Stomach smooth muscle (tissue), 2 donors: ENCODE results near the gene PDIA2.

Experiments used
- H3K27ac ChIP-seq: one replicate; pipeline ENCODE4 v1.7.0; 2013; ENCODE audit warnings: mild to moderate bottlenecking, low read length, inconsistent platforms
- H3K27me3 ChIP-seq, 2 donors: one replicate each; pipeline ENCODE4 v1.7.0; 2013; ENCODE audit warnings: low read length in 2 of 2; ENCODE audit not compliant: insufficient read depth in 2 of 2, control insufficient read depth in 1 of 2
- H3K36me3 ChIP-seq, 2 donors: one replicate each; pipeline ENCODE4 v1.7.0; 2013; ENCODE audit warnings: low read length in 2 of 2; ENCODE audit not compliant: control insufficient read depth in 2 of 2, insufficient read depth in 2 of 2
- H3K4me1 ChIP-seq: one replicate; pipeline ENCODE4 v1.7.0; 2013; ENCODE audit warnings: low read length; ENCODE audit not compliant: control insufficient read depth, insufficient read depth
- H3K4me3 ChIP-seq, 2 donors: one replicate each; pipeline ENCODE4 v1.7.0; 2013; ENCODE audit warnings: low read length in 2 of 2
- H3K9ac ChIP-seq, 2 donors: one replicate each; pipeline ENCODE4 v1.7.0; 2013; ENCODE audit warnings: low read length in 2 of 2, mild to moderate bottlenecking in 1 of 2
- H3K9me3 ChIP-seq, 2 donors: one replicate each; pipeline ENCODE4 v1.7.0; 2013; ENCODE audit warnings: low read length in 2 of 2; ENCODE audit not compliant: control insufficient read depth in 2 of 2
- donor health status: healthy.
- donor health status: Pancreatic carcinoma.

Gene PDIA2

GRCh38 chr16:273547-274421, 9.2 kb upstream of the PDIA2 start:
- Histone ChIP-seq H3K4me1 (peaks cover 8% of the 10 kb centered on the region), H3K27ac (no peak overlapping the region), H3K4me3 (no peak overlapping the region), H3K9ac (no peak overlapping the region), H3K9me3 (no peaks in the 10 kb centered on the region), H3K36me3 (no peaks in the 10 kb centered on the region), H3K27me3 (peaks cover 4 to 10% of the 10 kb centered on the region in 2 donors)

- H3K4me3 ChIP-seq: peak overlapping the region; percentile 60 to 69
- peaks cover 11% of the 10 kb centered on the region for H3K4me1 ChIP-seq
- no peaks in the 10 kb centered on the region for H3K36me3 ChIP-seq
- H3K27ac ChIP-seq: no peak overlapping the region
- H3K9ac ChIP-seq: no peak overlapping the region
- no peaks in the 10 kb centered on the region for H3K9me3 ChIP-seq
- peaks cover 5 to 16% of the 10 kb centered on the region in 2 donors for H3K27me3 ChIP-seq
Measured at GRCh38 chr16:275041-275641, 7.8 kb upstream of the PDIA2 start.

- no peaks in the 10 kb centered on the region for H3K36me3 ChIP-seq
Measured at GRCh38 chr16:275786-276232, 7.2 kb upstream of the PDIA2 start, which contains the start of gene RGS11. TSS of gene RGS11 (minus strand) at chr16:275944. CDS start at chr16:275911, 33 bp downstream.

DNA sequence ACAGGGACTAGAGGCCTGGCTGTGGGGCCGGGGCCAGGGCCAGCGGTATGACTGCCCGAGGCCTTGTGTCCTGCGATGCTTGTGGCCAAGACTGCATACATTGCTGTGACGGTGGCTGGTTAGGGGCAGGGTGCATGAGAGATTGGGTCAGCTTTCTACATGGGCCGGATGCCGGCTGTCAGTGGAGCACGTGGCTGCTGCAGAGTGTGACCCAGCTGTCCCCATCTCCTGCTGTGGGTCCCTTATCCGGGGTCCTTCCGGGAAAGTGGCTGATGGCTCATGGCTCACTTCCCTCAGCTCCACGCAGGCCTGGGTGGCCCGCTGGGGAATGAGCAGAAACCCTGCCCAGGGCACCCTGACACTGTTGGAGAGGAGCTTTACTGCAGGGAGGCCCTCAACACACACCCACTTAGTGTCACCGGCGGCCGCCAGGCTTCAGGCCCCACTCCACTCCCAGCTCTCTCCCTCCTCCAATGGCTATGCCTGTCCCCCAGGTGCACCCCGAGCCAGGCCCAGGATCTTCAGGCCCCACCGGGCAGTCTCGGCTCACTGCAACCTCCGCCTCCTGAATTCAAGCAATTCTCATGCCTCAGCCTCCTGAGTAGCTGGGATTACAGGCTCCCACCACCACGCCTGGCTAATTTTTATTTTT, 6.4 kb upstream of the PDIA2 start:
- Histone ChIP-seq H3K4me3 (peak overlapping the region in 1 of 2 donors; percentile 22), H3K4me1 (peaks cover 21% of the 10 kb centered on the region), H3K9ac (no peak overlapping the region), H3K9me3 (no peaks in the 10 kb centered on the region), H3K27me3 (peaks cover 6 to 27% of the 10 kb centered on the region in 2 donors), H3K27ac (no peak overlapping the region), H3K36me3 (no peaks in the 10 kb centered on the region)

More at GRCh38 chr16:275786-276232, 7.2 kb upstream of the PDIA2 start, which contains the start of gene RGS11:
- H3K9me3 ChIP-seq: no peaks in the 10 kb centered on the region
- H3K4me3 ChIP-seq: peak within 1 kb of the TSS; percentile 60 to 69
- peaks cover 14% of the 10 kb centered on the region for H3K4me1 ChIP-seq
- peaks cover 5 to 19% of the 10 kb centered on the region in 2 donors for H3K27me3 ChIP-seq
- no peak within 1 kb of the TSS for H3K9ac ChIP-seq
- H3K27ac ChIP-seq: no peak within 1 kb of the TSS

- H3K4me3 ChIP-seq: no peak overlapping the region
- H3K27me3 ChIP-seq: peaks cover 8 to 32% of the 10 kb centered on the region in 2 donors
- peaks cover 21% of the 10 kb centered on the region for H3K4me1 ChIP-seq
- H3K9me3 ChIP-seq: no peaks in the 10 kb centered on the region
- no peaks in the 10 kb centered on the region for H3K36me3 ChIP-seq
- no peak overlapping the region for H3K9ac ChIP-seq
- H3K27ac ChIP-seq: no peak overlapping the region
Measured at GRCh38 chr16:278863-279366, 4.0 kb upstream of the PDIA2 start.

GRCh38 chr16:279531-279930, 3.4 kb upstream of the PDIA2 start:
- H3K4me1 ChIP-seq: peaks cover 21% of the 10 kb centered on the region

DNA sequence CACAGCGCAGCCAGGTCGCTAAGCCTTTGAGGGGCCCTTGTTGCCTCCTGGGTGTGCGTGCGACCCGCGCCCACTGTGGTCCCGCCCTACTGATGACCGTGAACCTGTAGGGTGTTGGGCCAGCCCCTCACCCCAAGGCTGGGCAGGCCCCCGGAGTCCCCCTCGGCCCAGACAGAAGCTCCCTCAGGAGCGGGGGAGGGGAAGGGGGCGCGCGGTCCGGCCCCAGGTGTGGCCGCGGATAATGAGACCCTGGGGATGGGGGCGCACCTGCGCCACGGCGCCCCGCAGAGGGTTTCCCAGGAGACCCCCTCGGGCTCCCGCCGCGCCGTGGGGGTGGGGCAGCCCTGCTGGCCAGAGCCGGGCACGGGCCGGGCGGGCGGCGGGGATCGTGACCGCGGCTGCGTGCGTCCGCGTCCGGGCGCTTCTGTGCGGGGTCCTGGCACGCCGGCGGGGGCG, 2.9 kb upstream of the PDIA2 start:
- H3K27ac ChIP-seq: no peak overlapping the region
- H3K4me3 ChIP-seq: no peak overlapping the region
- H3K27me3 ChIP-seq: peaks cover 6 to 25% of the 10 kb centered on the region in 2 donors
- no peak overlapping the region for H3K9ac ChIP-seq
- no peaks in the 10 kb centered on the region for H3K9me3 ChIP-seq
- H3K36me3 ChIP-seq: no peaks in the 10 kb centered on the region
- H3K4me1 ChIP-seq: peaks cover 19% of the 10 kb centered on the region

More at GRCh38 chr16:279531-279930, 3.4 kb upstream of the PDIA2 start:
- no peak overlapping the region for H3K4me3 ChIP-seq
- H3K9me3 ChIP-seq: no peaks in the 10 kb centered on the region
- H3K27me3 ChIP-seq: peaks cover 6 to 27% of the 10 kb centered on the region in 2 donors
- no peak overlapping the region for H3K27ac ChIP-seq
- no peak overlapping the region for H3K9ac ChIP-seq
- no peaks in the 10 kb centered on the region for H3K36me3 ChIP-seq

GRCh38 chr16:280552-280951, 2.4 kb upstream of the PDIA2 start, which contains the start of gene ARHGDIG:
TSS of gene ARHGDIG (plus strand) at chr16:280591. CDS start at chr16:280681, 90 bp downstream.
- Histone ChIP-seq H3K27ac (no peak within 1 kb of the TSS), H3K27me3 (peaks cover 6 to 23% of the 10 kb centered on the region in 2 donors), H3K9me3 (no peaks in the 10 kb centered on the region), H3K4me1 (peaks cover 15% of the 10 kb centered on the region), H3K4me3 (peak within 1 kb of the TSS in 1 of 2 donors; percentile 47), H3K9ac (no peak within 1 kb of the TSS), H3K36me3 (no peaks in the 10 kb centered on the region)

DNA sequence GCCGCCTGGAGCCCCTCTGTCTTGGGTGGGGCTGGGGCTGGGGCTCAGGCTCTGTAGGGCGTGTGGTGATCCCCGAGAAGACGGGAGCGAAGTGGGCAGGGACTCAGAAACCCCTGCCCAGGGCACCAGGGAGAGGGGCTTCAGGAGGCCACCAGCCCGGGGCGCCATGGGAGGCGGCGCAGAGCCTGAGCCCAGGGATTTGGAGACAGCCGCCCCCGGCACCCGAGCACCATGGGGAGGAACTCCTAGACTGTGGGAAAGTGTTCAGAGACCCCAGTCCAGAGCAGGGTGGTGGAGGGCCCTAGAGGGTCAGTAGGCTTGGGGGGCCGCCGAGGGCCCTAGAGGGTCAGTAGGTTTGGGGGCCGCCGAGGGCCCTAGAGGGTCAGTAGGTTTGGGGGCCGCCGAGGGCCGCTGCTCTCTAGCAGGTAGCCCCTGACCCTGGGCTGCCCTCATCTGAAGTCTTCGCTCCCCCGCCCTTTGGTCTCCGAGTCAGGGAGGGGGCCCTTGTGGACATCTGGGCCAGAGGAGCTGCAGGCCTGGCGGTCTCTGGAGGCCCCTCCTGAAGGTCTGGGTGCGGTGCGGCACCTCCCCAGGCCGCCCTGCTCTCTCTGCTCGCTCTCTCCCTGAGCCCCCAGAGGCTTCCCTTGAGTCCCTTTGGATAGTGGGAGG, 1.8 kb upstream of the PDIA2 start:
- Histone ChIP-seq H3K4me1 (peaks cover 14% of the 10 kb centered on the region), H3K4me3 (peak overlapping the region in 1 of 2 donors; percentile 47), H3K27me3 (peaks cover 6 to 23% of the 10 kb centered on the region in 2 donors), H3K9ac (no peak overlapping the region), H3K36me3 (no peaks in the 10 kb centered on the region), H3K27ac (no peak overlapping the region), H3K9me3 (no peaks in the 10 kb centered on the region)
